Heart left ventricle (tissue), 16 donors: ENCODE data around the gene TPD52L1. TPM values are rescaled to one million over a fixed set of nuclear protein-coding genes. Genes with fewer than 3 reads are reported as not detected.
"Not testable (repeated sequence)": the region's sequence is repeated elsewhere in the genome, so short reads cannot be mapped to it uniquely, and the experiment has no call there.

Experiments
- ATAC-seq, 4 donors: fragments of 200-7000 bp; cut with Tn5 transposase; one replicate each; pipeline ENCODE4 v1.9.1; 2020 to 2022; ENCODE audit warnings: moderate library complexity in 4 of 4, mild to moderate bottlenecking in 3 of 4, moderate number of reproducible peaks in 1 of 4
- DNase-seq, 5 donors: peaks; one replicate each; pipeline ENCODE4 v3.0.0-alpha.2; 2020
- H3K27ac ChIP-seq, 12 donors: fragments of 200-600 bp; sonication (generic) in 4 of 12; one replicate each; pipeline versions ENCODE4 v1.5.0 to v1.8.0; 2016 to 2022; ENCODE audit warnings: mild to moderate bottlenecking in 2 of 12
- H3K27me3 ChIP-seq, 9 donors: fragments of 200-600 bp; sonication (generic) in 2 of 9; one replicate each; pipeline versions ENCODE4 v1.5.1 to v1.8.0; 2016 to 2022; ENCODE audit warnings: mild to moderate bottlenecking in 3 of 9
- H3K36me3 ChIP-seq, 9 donors: fragments of 200-600 bp; sonication (generic) in 2 of 9; one replicate each; pipeline versions ENCODE4 v1.5.0 to v1.8.0; 2018 to 2022; ENCODE audit warnings: mild to moderate bottlenecking in 2 of 9
- H3K4me1 ChIP-seq, 12 donors: fragments of 200-600 bp; sonication (generic) in 4 of 12; one replicate each; pipeline versions ENCODE4 v1.5.0 to v1.8.0; 2016 to 2022; ENCODE audit warnings: mild to moderate bottlenecking in 3 of 12
- H3K4me3 ChIP-seq, 12 donors: fragments of 200-600 bp; sonication (generic) in 4 of 12; one replicate each; pipeline versions ENCODE4 v1.5.0 to v1.8.0; 2017 to 2022; ENCODE audit warnings: mild to moderate bottlenecking in 9 of 12, moderate library complexity in 4 of 12
- H3K9me3 ChIP-seq, 12 donors: fragments of 200-600 bp; sonication (generic) in 4 of 12; one replicate each; pipeline versions ENCODE4 v1.5.0 to v1.8.0; 2016 to 2022; ENCODE audit warnings: mild to moderate bottlenecking in 1 of 12
- POLR2A ChIP-seq, 2 donors: fragments of 450-650 bp; IDR thresholded peaks; one replicate each; pipeline ENCODE4 v1.6.1; 2017; ENCODE audit warnings: antibody characterized with exemption in 2 of 2, mild to moderate bottlenecking in 2 of 2, moderate library complexity in 2 of 2
- WGBS, 4 donors: extraction: QIAGEN DNeasy Blood & Tissue Kit in 2 of 4; methylation state at CpG; one replicate each; pipeline versions ENCODE4 v1.1.5 to v1.1.7; 2013 to 2018; 5-methylcytosine and 5-hydroxymethylcytosine counted together
- intact Hi-C, 10 donors: fragments of 100-400 bp; cut with DNase I; formaldehyde crosslinking; loops; one replicate each; pipeline versions ENCODE4 v1.11.1 to v1.14.2; 2022
- polyA plus RNA-seq, 2 donors: library from polyadenylated mRNA; stranded (reverse); fragments of 200-250 nt; gene quantifications; one replicate each; pipeline ENCODE4 v1.2.3, GENCODE V29; 2013
- total RNA-seq, 9 donors: library from RNA; depleted of rRNA in 2 of 9; stranded (reverse); fragments of >200 nt in 2 of 9; fragmentation: NEBNext Ultra II Directional in 3 of 9; extraction: Animal tissue kit (Norgen Biotek cat#: 25700) in 3 of 9; gene quantifications; one replicate each; pipeline versions ENCODE4 v1.1.0 to v1.2.4, GENCODE V29; 2016 to 2023
- TF ChIP-seq, protein P1 (sequence below), 12 donors: fragments of 200-600 bp; sonication (generic) in 4 of 12; IDR thresholded peaks; one replicate each; pipeline versions ENCODE4 v1.5.0 to v1.8.0; 2018 to 2022; ENCODE audit warnings: antibody characterized with exemption in 12 of 12, mild to moderate bottlenecking in 5 of 12
- donor health status: ischemic (EF 13 %, LVEDD 7.1; RV severe dilation, severe dysfunction).
- donor health status: healthy with polysubstance abuse.
- donor health status: DM: no; HTN: yes; CAD: no.
- donor health status: DM: no; HTN: no; CAD: no.
- donor health status: ischemic (EF 25% LVEDD 6.9; RV normal size, moderate dysfunction).
- donor health status: ischemic (EF 25% LVEDD 5.7; RV mildly dilated, moderate dysfunction).
- donor health status: healthy.
- donor health status: DM: yes; HTN: yes; CAD: no.
- donor health status: ischemic (EF 35%, LVEDD 5.7; RV mildly dilated, moderate dysfunction).
- donor health status: nonischemic (EF 11% LVEDD 7.7; RV severe dilation, severe dysfunction).
- donor health status: DM: yes; HTN: yes; CAD: no.
- donor health status: PGD.
- donor health status: ischemic (EF 29% LVEDD 5.4; RV normal size, mild dysfunction).
- donor health status: nonischemic (EF 23%, LVEDD 6.1; RV moderate dilation, normal function).

Gene TPD52L1
- total and polyA plus RNA-seq, 11 donors = 13.0 to 146 (median 69.2) TPM

DNA sequence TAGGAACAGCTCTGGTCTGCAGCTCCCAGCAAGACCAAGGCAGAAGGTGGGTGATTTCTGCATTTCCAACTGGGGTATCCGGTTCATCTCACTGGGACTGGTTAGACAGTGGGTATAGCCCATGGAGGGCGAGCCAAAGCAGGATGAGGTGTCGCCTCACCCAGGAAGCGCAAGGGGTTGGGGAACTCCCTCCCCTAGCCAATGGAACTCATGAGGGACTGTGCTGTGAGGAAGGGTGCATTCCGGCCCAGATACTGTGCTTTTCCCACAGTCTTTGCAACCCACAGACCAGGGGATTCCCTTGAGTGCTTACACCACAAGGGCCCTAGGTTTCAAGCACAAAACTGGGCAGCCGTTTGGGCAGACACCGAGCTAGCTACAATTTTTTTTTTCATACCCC is 126.4 kb downstream of the TPD52L1 start:
- 95 to 98% (median 97%) methylated on average over 7 of the region's 7 CpGs for WGBS, 4 donors
- DNase-seq (no peak), ATAC-seq (no peak)
- Histone ChIP-seq H3K9me3 (peaks cover 0 to 20% (median 0%) of the 10 kb centered on the region in 12 donors), H3K4me1 (peaks cover 0 to 10% (median 2%) of the 10 kb centered on the region in 12 donors), H3K4me3 (no peak overlapping the region), H3K27ac (no peak overlapping the region), H3K36me3 (peaks cover 0 to 54% (median 28%) of the 10 kb centered on the region in 9 donors), H3K27me3 (no peaks in the 10 kb centered on the region)
- no peak for TF ChIP-seq POLR2A (IDR thresholded peaks at IDR 0.05)
- TF ChIP-seq, protein P1, sequence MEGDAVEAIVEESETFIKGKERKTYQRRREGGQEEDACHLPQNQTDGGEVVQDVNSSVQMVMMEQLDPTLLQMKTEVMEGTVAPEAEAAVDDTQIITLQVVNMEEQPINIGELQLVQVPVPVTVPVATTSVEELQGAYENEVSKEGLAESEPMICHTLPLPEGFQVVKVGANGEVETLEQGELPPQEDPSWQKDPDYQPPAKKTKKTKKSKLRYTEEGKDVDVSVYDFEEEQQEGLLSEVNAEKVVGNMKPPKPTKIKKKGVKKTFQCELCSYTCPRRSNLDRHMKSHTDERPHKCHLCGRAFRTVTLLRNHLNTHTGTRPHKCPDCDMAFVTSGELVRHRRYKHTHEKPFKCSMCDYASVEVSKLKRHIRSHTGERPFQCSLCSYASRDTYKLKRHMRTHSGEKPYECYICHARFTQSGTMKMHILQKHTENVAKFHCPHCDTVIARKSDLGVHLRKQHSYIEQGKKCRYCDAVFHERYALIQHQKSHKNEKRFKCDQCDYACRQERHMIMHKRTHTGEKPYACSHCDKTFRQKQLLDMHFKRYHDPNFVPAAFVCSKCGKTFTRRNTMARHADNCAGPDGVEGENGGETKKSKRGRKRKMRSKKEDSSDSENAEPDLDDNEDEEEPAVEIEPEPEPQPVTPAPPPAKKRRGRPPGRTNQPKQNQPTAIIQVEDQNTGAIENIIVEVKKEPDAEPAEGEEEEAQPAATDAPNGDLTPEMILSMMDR (IDR thresholded peaks at IDR 0.05) = no peak
- intact Hi-C loops = no loop called here

DNA sequence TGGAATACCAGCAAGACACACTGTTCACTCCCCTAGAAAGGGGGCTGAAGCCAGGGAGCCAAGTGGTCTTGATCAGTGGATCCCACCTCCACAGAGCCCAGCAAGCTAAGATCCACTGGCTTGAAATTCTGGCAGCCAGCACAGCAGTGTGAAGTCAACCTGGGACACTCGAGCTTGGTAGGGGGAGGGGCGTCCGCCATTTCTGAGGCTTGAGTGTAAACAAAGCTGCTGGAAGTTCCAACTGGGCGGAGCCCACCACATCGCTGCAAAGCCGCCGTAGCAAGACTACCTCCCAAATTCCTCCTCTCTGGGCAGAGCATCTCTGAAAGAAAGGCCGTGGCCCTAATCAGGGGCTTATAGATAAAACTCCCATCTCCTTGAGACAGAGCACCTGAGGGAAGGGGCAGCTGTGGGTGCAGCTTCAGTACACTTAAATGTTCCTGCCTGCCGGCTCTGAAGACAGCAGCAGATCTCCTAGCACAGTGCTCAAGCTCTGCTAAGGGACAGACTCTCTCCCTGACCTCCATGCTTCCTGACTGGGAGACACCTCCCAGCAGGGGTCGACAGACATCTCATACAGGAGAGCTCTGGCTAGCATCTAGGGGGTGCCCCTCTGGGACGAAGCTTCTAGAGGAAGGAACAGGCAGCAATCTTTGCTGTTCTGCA is 126.9 kb downstream of the TPD52L1 start:
- DNase-seq, intact Hi-C loops, H3K27me3 ChIP-seq, H3K27ac ChIP-seq, ATAC-seq, H3K4me3 ChIP-seq, H3K4me1 ChIP-seq: not testable (repeated sequence)
- H3K36me3 ChIP-seq = peaks cover 0 to 52% (median 22%) of the 10 kb centered on the region in 9 donors
- 84 to 92% (median 87%) methylated on average over 4 to 11 of the region's 11 CpGs for whole genome bisulfite sequencing, 4 donors
- H3K9me3 ChIP-seq = peaks cover 0 to 26% (median 0%) of the 10 kb centered on the region in 12 donors

DNA sequence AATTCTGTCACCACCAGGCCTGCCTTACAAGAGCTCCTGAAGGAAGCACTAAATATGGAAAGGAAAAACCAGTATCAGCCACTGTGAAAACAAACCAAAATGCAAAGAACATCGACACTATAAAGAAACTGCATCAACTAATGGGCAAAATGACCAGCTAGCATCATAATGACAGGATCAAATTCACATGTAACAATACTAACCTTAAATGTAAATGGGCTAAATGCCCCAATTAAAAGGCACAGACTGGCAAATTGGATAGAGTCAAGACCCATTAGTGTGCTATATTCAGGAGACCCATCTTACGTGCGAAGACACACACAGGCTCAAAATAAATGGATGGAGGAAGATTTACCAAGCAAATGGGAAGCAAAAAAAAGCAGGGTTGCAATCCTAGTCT is 128.9 kb downstream of the TPD52L1 start:
- H3K27ac ChIP-seq, H3K4me3 ChIP-seq, intact Hi-C loops, DNase-seq, ATAC-seq, H3K27me3 ChIP-seq, H3K4me1 ChIP-seq: not testable (repeated sequence)
- peaks cover 0 to 30% (median 0%) of the 10 kb centered on the region in 12 donors for H3K9me3 ChIP-seq
- peaks cover 0 to 52% (median 21%) of the 10 kb centered on the region in 9 donors for H3K36me3 ChIP-seq
- 93 to 100% (median 97%) methylated on average over 3 of the region's 3 CpGs for WGBS, 4 donors

DNA sequence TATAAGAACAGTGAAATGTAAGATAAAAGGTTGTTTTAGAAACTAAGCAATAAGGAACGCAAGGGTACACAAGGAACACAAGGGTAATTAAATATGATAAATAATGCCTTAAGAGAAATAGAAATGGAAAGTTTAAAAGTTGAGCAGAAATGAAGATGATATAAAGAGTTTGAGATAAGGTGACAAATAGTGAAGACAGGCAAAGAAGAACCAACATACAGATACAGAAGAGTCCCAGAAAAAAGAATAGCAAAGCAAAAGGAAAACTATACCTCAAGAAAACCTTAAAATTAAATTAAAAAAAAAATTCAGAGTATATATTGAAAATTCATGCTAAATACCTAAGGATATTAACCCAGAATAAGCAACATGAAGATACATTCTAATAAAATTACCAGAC is 131.8 kb downstream of the TPD52L1 start:
- DNase-seq (no peak), ATAC-seq (no peak)
- Histone ChIP-seq H3K9me3 (peaks cover 0 to 30% (median 0%) of the 10 kb centered on the region in 12 donors), H3K27me3 (no peaks in the 10 kb centered on the region), H3K36me3 (peaks cover 0 to 55% (median 27%) of the 10 kb centered on the region in 9 donors), H3K27ac (no peak overlapping the region), H3K4me1 (no peaks in the 10 kb centered on the region), H3K4me3 (no peak overlapping the region)
- intact Hi-C loops = no loop called here
- no peak for TF ChIP-seq POLR2A (IDR thresholded peaks at IDR 0.05)
- TF ChIP-seq, protein P1 (IDR thresholded peaks at IDR 0.05) = no peak
- 95 to 100% (median 97%) methylated on average over 1 of the region's 1 CpG for WGBS, 4 donors

DNA sequence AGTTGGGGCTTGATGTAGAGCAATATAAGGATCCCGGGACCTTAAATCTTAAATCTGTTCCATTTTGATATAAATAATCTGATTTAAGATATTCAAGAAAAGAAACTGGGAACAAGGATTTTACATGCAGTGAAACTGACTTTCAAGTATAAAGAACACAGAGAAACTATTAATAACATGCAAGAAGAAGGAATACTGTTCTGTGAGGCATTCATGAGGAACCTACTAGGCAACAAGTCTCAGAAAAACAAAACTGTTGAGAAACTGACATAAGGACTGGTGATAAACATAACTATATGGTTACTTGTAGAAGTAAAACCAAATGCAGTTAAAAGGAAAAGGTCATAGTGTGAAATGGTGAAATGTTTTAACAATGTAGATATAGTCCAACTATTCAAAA is 132.4 kb downstream of the TPD52L1 start:
- Histone ChIP-seq H3K27ac (no peak overlapping the region), H3K4me1 (no peaks in the 10 kb centered on the region), H3K27me3 (no peaks in the 10 kb centered on the region), H3K9me3 (peaks cover 0 to 30% (median 0%) of the 10 kb centered on the region in 12 donors), H3K4me3 (no peak overlapping the region), H3K36me3 (peaks cover 0 to 53% (median 32%) of the 10 kb centered on the region in 9 donors)
- no peak for ATAC-seq
- 98 to 99% (median 98%) methylated on average over 1 of the region's 1 CpG for WGBS, 4 donors
- intact Hi-C loops = no loop called here
- no peak for DNase-seq
- TF ChIP-seq POLR2A (IDR thresholded peaks at IDR 0.05) = no peak
- TF ChIP-seq, protein P1 (IDR thresholded peaks at IDR 0.05) = no peak
